HepG2 (cell line): ENCODE measurements around the gene RPS6KA2. TPM values are rescaled to one million over a fixed set of nuclear protein-coding genes. Genes with fewer than 3 reads are reported as not detected.

ENCODE experiments used
- CREB3 ChIP-seq: sonication (generic); formaldehyde crosslinking; IDR thresholded peaks from 2 replicates; pipeline ENCODE4 v1.5.0; 2020; ENCODE audit warnings: missing genetic modification reagents
- DBP ChIP-seq: sonication (generic); formaldehyde crosslinking; IDR thresholded peaks from 2 replicates; pipeline ENCODE4 v1.4.0; 2020; ENCODE audit warnings: missing genetic modification reagents; ENCODE audit errors: not compliant biosample characterization
- GABPB1 ChIP-seq: IDR thresholded peaks from 2 replicates; pipeline ENCODE4 v1.6.1; 2016; ENCODE audit warnings: mild to moderate bottlenecking, missing genetic modification reagents, moderate library complexity, missing compliant biosample characterization
- HDAC1 ChIP-seq: sonication (generic); formaldehyde crosslinking; IDR thresholded peaks from 2 replicates; pipeline ENCODE4 v1.5.1; 2020; ENCODE audit warnings: mild to moderate bottlenecking, missing genetic modification reagents
- KLF13 ChIP-seq: sonication (generic); formaldehyde crosslinking; IDR thresholded peaks from 2 replicates; pipeline ENCODE4 v1.4.0; 2020; ENCODE audit warnings: mild to moderate bottlenecking, missing genetic modification reagents
- MEF2D ChIP-seq: sonication (generic); formaldehyde crosslinking; IDR thresholded peaks from 2 replicates; pipeline ENCODE4 v1.5.1; 2020; ENCODE audit warnings: mild to moderate bottlenecking, missing genetic modification reagents
- NR2C2 ChIP-seq: sonication (generic); formaldehyde crosslinking; IDR thresholded peaks from 2 replicates; pipeline ENCODE4 v1.4.0; 2020; ENCODE audit warnings: missing genetic modification reagents, mild to moderate bottlenecking, moderate library complexity, borderline replicate concordance
- PATZ1 ChIP-seq: sonication (generic); formaldehyde crosslinking; IDR thresholded peaks from 2 replicates; pipeline ENCODE4 v1.4.0; 2020; ENCODE audit warnings: missing genetic modification reagents
- PAXIP1 ChIP-seq: sonication (generic); formaldehyde crosslinking; conservative IDR thresholded peaks from 2 replicates; pipeline ENCODE4 v1.4.0; 2020; ENCODE audit warnings: mild to moderate bottlenecking, missing genetic modification reagents, moderate library complexity
- RFXAP ChIP-seq: sonication (generic); formaldehyde crosslinking; IDR thresholded peaks from 2 replicates; pipeline ENCODE4 v1.4.0; 2020; ENCODE audit warnings: missing genetic modification reagents, borderline replicate concordance
- RXRA ChIP-seq: sonication (generic); formaldehyde crosslinking; IDR thresholded peaks from 2 replicates; pipeline ENCODE4 v1.5.1; 2020; ENCODE audit warnings: missing genetic modification reagents
- SMAD3 ChIP-seq: sonication (generic); formaldehyde crosslinking; IDR thresholded peaks from 2 replicates; pipeline ENCODE4 v1.4.0; 2020; ENCODE audit warnings: missing genetic modification reagents
- SMYD3 ChIP-seq: sonication (generic); formaldehyde crosslinking; IDR thresholded peaks from 2 replicates; pipeline ENCODE4 v1.8.1; 2023; ENCODE audit warnings: mild to moderate bottlenecking, missing genetic modification reagents
- SNAPC5 ChIP-seq: sonication (generic); formaldehyde crosslinking; IDR thresholded peaks from 2 replicates; pipeline ENCODE4 v1.8.1; 2023; ENCODE audit warnings: mild to moderate bottlenecking, missing genetic modification reagents, borderline replicate concordance
- SP4 ChIP-seq: sonication (generic); formaldehyde crosslinking; IDR thresholded peaks from 2 replicates; pipeline ENCODE4 v1.8.1; 2023; ENCODE audit warnings: mild to moderate bottlenecking, missing genetic modification reagents
- STAG1 ChIP-seq: sonication (generic); formaldehyde crosslinking; IDR thresholded peaks from 2 replicates; pipeline ENCODE4 v1.4.0; 2020; ENCODE audit warnings: missing genetic modification reagents
- ZFP90 ChIP-seq: sonication (generic); formaldehyde crosslinking; IDR thresholded peaks from 2 replicates; pipeline ENCODE4 v1.8.0; 2022; ENCODE audit warnings: missing genetic modification reagents, mild to moderate bottlenecking, inconsistent platforms, borderline replicate concordance
- ZNF205 ChIP-seq: IDR thresholded peaks from 2 replicates; pipeline ENCODE4 v1.6.1; 2018; ENCODE audit warnings: missing biosample characterization, missing genetic modification reagents
- ZNF275 ChIP-seq: sonication (generic); formaldehyde crosslinking; IDR thresholded peaks from 2 replicates; pipeline ENCODE4 v1.8.0; 2022; ENCODE audit warnings: missing genetic modification reagents, mild to moderate bottlenecking, inconsistent platforms, borderline replicate concordance
- ZNF317 ChIP-seq: sonication (generic); formaldehyde crosslinking; IDR thresholded peaks from 2 replicates; pipeline ENCODE4 v1.5.0; 2020; ENCODE audit warnings: mild to moderate bottlenecking, missing genetic modification reagents
- polyA plus RNA-seq, 8 experiments: library from polyadenylated mRNA; depleted of rRNA in 3 of 8; stranded (reverse) in 7 of 8; unstranded in 1 of 8; fragments of >200 nt; fragmentation: Illumina TruSeq in 4 of 8; extraction: Trizol in 4 of 8; gene quantifications; 2 replicates each; pipeline versions ENCODE4 v1.2.1 to v1.2.3, GENCODE V29; 2011 to 2016; ENCODE audit warnings: low read depth in 4 of 8, missing spikeins in 1 of 8, mixed read lengths in 1 of 8; ENCODE audit not compliant: insufficient read depth in 1 of 8
- total RNA-seq, 5 experiments: library from RNA; depleted of rRNA; stranded (reverse); fragments of >200 nt; fragmentation: Illumina TruSeq; extraction: Trizol; gene quantifications; 2 replicates each; pipeline ENCODE4 v1.2.3, GENCODE V29; 2016; ENCODE audit warnings: low read depth in 1 of 5

RPS6KA2 gene
- total and polyA plus RNA-seq, 2 of the 13 experiments (the other 11 are each of a cell fraction or from before 2014, with no cell fraction given) = 0.22 to 0.38 TPM

- TF ChIP-seq ZNF275 (CRISPR knock-in tag) = peak; percentile 78; the same call in 1 of the 2 replicates
- TF ChIP-seq MEF2D (CRISPR knock-in tag) = peak; percentile 47; the same call in 1 of the 2 replicates
- 0 out of 2 replicates have a peak, but pooled peaks have one; percentile 23 for TF ChIP-seq ZNF317 (CRISPR knock-in tag)
- peak; percentile 38; the same call in 1 of the 2 replicates for TF ChIP-seq PAXIP1 (CRISPR knock-in tag)
- TF ChIP-seq ZNF205 (CRISPR knock-in tag) = 0 out of 2 replicates have a peak, but pooled peaks have one; percentile 30
- TF ChIP-seq RFXAP (CRISPR knock-in tag) = 0 out of 2 replicates have a peak, but pooled peaks have one; percentile 45
- TF ChIP-seq SMAD3 (CRISPR knock-in tag) = peak; percentile 58; the same call in 1 of the 2 replicates
- peak; percentile 67 for TF ChIP-seq PATZ1 (CRISPR knock-in tag)
- 0 out of 2 replicates have a peak, but pooled peaks have one; percentile 24 for TF ChIP-seq HDAC1 (CRISPR knock-in tag)
- TF ChIP-seq DBP (CRISPR knock-in tag) = peak; percentile 66
- TF ChIP-seq ZFP90 (CRISPR knock-in tag) = peak; percentile 92
- peak; percentile 45; the same call in 1 of the 2 replicates for TF ChIP-seq RXRA (CRISPR knock-in tag)
- 0 out of 2 replicates have a peak, but pooled peaks have one; percentile 50 for TF ChIP-seq SMYD3
- 0 out of 2 replicates have a peak, but pooled peaks have one; percentile 15 for TF ChIP-seq NR2C2 (CRISPR knock-in tag)
- TF ChIP-seq SP4 = peak; percentile 66; the same call in 1 of the 2 replicates
- TF ChIP-seq CREB3 (CRISPR knock-in tag) = 0 out of 2 replicates have a peak, but pooled peaks have one; percentile 30
- 0 out of 2 replicates have a peak, but pooled peaks have one; percentile 80 for TF ChIP-seq KLF13 (CRISPR knock-in tag)
- TF ChIP-seq STAG1 (CRISPR knock-in tag) = peak; percentile 99
- 0 out of 2 replicates have a peak, but pooled peaks have one; percentile 57 for TF ChIP-seq SNAPC5
- TF ChIP-seq GABPB1 (CRISPR knock-in tag) = peak; percentile 53
Observed at GRCh38 chr6:166400649-166401250, 226.3 kb downstream of the RPS6KA2 start (continued).
